Upper lobe of left lung (tissue), 6 donors: Measurements from ENCODE around the gene SARDH. TPM values are rescaled to one million over a fixed set of nuclear protein-coding genes. Genes with fewer than 3 reads are reported as not detected.
"Not testable (repeated sequence)": the region's sequence is repeated elsewhere in the genome, so short reads cannot be mapped to it uniquely, and the experiment has no call there.

Source experiments
- ATAC-seq, 2 donors: fragments of 200-7000 bp; cut with Tn5 transposase; one replicate each; pipeline ENCODE4 v1.9.1; 2022; ENCODE audit warnings: mild to moderate bottlenecking in 2 of 2, moderate library complexity in 2 of 2; ENCODE audit not compliant: low FRiP score in 2 of 2
- DNase-seq, 2 donors: peaks; one replicate each; pipeline ENCODE4 v3.0.0-alpha.2; 2019 to 2020
- H3K27ac ChIP-seq, 4 donors: fragments of 200-600 bp; sonication (generic); one replicate each; pipeline ENCODE4 v1.5.1; 2016 to 2019
- H3K27me3 ChIP-seq, 4 donors: fragments of 200-600 bp; sonication (generic); one replicate each; pipeline ENCODE4 v1.5.1; 2017 to 2019
- H3K36me3 ChIP-seq, 4 donors: fragments of 200-600 bp; sonication (generic); one replicate each; pipeline ENCODE4 v1.5.1; 2016 to 2019
- H3K4me1 ChIP-seq, 4 donors: fragments of 200-600 bp; sonication (generic); one replicate each; pipeline ENCODE4 v1.5.1; 2018 to 2019
- H3K4me3 ChIP-seq, 4 donors: fragments of 200-600 bp; sonication (generic); one replicate each; pipeline ENCODE4 v1.5.1; 2017 to 2019; ENCODE audit warnings: mild to moderate bottlenecking in 2 of 4, moderate library complexity in 1 of 4
- H3K9me3 ChIP-seq, 4 donors: fragments of 200-600 bp; sonication (generic); one replicate each; pipeline ENCODE4 v1.5.1; 2018 to 2019
- EP300 ChIP-seq, 4 donors: sonication (generic); formaldehyde crosslinking; IDR thresholded peaks; one replicate each; pipeline ENCODE4 v1.5.1; 2017; ENCODE audit warnings: antibody characterized with exemption in 4 of 4, control low read depth in 2 of 4
- POLR2A ChIP-seq, 4 donors: fragments of 450-650 bp; IDR thresholded peaks; one replicate each; pipeline ENCODE4 v1.5.1; 2016 to 2017; ENCODE audit warnings: antibody characterized with exemption in 4 of 4, mild to moderate bottlenecking in 2 of 4
- POLR2AphosphoS5 ChIP-seq, 2 donors: sonication (generic); formaldehyde crosslinking; IDR thresholded peaks; one replicate each; pipeline ENCODE4 v1.5.1; 2017; ENCODE audit warnings: antibody characterized with exemption in 2 of 2
- WGBS, 2 donors: methylation state at CpG; one replicate each; pipeline ENCODE4 v1.1.5; 2017 to 2018; 5-methylcytosine and 5-hydroxymethylcytosine counted together
- total RNA-seq, 6 donors: library from RNA; depleted of rRNA in 4 of 6; stranded (reverse); fragments of >200 nt in 4 of 6; gene quantifications; one replicate each; pipeline versions ENCODE4 v1.1.0 to v1.2.1, GENCODE V29; 2016 to 2021
- TF ChIP-seq, protein P1 (sequence below), 6 experiments: fragments of 450-650 bp in 4 of 6; fragments of 200-600 bp in 2 of 6; sonication (generic) in 2 of 6; IDR thresholded peaks; one replicate each; pipeline ENCODE4 v1.5.1; 2016 to 2019; ENCODE audit warnings: antibody characterized with exemption in 6 of 6
- donor health status: DM: no; HTN: no; CAD: no; lungs with moderate emphysema.
- donor health status: DM: no; HTN: yes; CAD: no; lungs with severe emphysema.

SARDH gene
- total RNA-seq, 6 donors from 2014 or later, result 0.79 to 37.7 (median 4.2) TPM

DNA sequence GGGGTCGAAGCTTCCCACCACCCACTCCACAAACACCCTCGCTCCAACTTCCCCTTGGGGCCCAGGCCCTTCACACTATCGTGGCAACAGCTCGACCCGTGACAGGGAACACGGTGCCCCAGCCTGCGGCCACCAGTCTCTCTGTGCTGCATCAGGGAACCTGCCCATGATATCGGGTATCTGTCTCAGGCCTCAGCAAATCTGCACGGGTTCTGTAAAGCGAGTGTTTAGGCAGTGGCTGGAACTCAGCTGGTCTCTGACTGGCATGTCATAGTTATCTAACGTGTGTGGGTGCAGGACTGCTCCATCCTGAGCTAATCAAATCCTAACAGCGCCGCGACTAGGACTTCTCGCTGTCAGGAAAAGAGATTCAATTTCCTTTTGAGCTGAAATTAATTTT lies 59.1 kb downstream of the SARDH start:
- ATAC-seq, result no peak
- TF ChIP-seq POLR2AphosphoS5 (IDR thresholded peaks at IDR 0.05), result no peak
- no peak for TF ChIP-seq POLR2A (IDR thresholded peaks at IDR 0.05)
- TF ChIP-seq EP300 (IDR thresholded peaks at IDR 0.05), result no peak
- TF ChIP-seq, protein P1, sequence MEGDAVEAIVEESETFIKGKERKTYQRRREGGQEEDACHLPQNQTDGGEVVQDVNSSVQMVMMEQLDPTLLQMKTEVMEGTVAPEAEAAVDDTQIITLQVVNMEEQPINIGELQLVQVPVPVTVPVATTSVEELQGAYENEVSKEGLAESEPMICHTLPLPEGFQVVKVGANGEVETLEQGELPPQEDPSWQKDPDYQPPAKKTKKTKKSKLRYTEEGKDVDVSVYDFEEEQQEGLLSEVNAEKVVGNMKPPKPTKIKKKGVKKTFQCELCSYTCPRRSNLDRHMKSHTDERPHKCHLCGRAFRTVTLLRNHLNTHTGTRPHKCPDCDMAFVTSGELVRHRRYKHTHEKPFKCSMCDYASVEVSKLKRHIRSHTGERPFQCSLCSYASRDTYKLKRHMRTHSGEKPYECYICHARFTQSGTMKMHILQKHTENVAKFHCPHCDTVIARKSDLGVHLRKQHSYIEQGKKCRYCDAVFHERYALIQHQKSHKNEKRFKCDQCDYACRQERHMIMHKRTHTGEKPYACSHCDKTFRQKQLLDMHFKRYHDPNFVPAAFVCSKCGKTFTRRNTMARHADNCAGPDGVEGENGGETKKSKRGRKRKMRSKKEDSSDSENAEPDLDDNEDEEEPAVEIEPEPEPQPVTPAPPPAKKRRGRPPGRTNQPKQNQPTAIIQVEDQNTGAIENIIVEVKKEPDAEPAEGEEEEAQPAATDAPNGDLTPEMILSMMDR (IDR thresholded peaks at IDR 0.05), result no peak
- H3K4me3 ChIP-seq, result no peak overlapping the region
- H3K36me3 ChIP-seq, result no peaks in the 10 kb centered on the region
- 67 to 71% methylated on average over 8 to 15 of the region's 15 CpGs for WGBS, 2 donors
- H3K27me3 ChIP-seq, result no peaks in the 10 kb centered on the region
- H3K4me1 ChIP-seq, result peaks cover 28 to 35% (median 30%) of the 10 kb centered on the region in 4 donors
- peak overlapping the region in 2 of 4 donors; percentile 15 to 43 for H3K27ac ChIP-seq
- no peaks in the 10 kb centered on the region for H3K9me3 ChIP-seq
- DNase-seq, result peak in 1 of 2 donors; percentile 60

DNA sequence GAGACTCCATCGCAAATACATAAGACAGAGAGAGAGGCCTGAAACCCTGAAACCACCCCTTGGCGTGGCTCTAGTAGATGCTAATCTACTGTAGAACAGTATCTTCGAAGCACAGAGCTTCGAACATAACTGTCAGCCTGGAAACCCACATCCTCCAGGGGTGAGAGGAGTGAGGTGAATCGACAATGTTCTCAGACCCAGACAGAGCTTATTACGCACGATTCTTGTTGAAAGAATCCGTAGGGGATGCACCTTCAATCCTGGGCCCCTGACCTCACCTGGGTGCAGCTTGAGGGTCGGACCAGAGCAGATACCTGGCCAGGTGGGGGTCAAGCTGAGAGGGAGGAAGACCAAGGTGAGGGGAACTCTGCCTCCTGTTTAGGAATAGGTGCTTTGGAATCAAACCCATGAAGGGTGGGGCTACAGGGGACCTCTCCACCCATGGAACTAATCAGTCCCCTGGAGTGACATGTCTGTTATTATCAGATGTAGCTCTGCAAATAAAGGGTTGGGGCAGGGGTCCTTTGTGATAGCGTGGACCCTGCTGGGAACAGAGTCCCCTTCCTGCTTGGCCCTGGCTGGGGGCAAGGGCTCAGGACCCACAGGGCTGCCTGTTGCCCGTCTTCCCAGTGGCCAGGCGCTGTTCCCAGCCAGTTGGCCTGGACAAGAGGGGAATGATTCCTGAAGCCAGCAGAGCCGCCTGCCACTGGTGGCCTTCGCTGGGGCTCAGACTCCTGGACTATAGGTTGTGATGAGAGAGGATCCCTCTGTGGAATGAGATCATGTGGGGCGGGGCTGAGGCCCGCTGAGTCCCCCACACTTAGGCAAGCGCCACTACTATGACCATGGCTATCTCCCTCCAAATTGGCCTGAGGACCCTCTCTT lies 60.8 kb downstream of the SARDH start:
- Histone ChIP-seq H3K27ac (peak overlapping the region in 2 of 4 donors; percentile 54 to 62), H3K4me3 (no peak overlapping the region), H3K36me3 (no peaks in the 10 kb centered on the region), H3K27me3 (no peaks in the 10 kb centered on the region), H3K4me1 (peaks cover 17 to 21% (median 18%) of the 10 kb centered on the region in 4 donors), H3K9me3 (no peaks in the 10 kb centered on the region)
- no peak for ATAC-seq
- 83 to 85% methylated on average over 10 to 17 of the region's 17 CpGs for WGBS, 2 donors
- TF ChIP-seq EP300 (IDR thresholded peaks at IDR 0.05) (no peak), POLR2AphosphoS5 (IDR thresholded peaks at IDR 0.05) (no peak), POLR2A (IDR thresholded peaks at IDR 0.05) (peak in 1 of 4 donors; percentile 11)
- TF ChIP-seq, protein P1 (IDR thresholded peaks at IDR 0.05), result no peak
- DNase-seq, result peak in 1 of 2 donors; percentile 58

DNA sequence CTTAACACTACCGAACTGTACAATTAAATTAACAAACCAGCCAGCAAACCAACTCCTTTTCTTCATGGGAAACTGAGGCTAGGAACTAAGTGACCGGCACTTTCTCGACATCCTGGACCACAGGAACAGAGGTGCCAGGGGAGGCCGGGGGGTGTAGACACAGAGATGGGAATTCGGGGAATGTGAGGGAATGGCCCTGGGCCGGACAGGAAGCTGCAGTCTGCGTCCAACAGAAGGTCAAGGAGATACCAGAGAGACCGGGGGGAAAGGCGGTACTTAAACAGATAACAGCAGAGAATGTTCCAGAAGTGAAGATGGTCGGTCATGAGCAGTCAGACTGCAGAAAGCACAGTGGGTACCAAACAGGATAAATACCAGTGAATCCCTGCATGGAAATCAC lies 61.7 kb downstream of the SARDH start:
- WGBS, 2 donors, result 53 to 67% methylated on average over 10 of the region's 10 CpGs
- Histone ChIP-seq H3K36me3 (no peaks in the 10 kb centered on the region), H3K4me1 (peaks cover 17 to 21% (median 18%) of the 10 kb centered on the region in 4 donors), H3K4me3 (no peak overlapping the region), H3K9me3 (no peaks in the 10 kb centered on the region), H3K27ac (peak overlapping the region in 2 of 4 donors; percentile 46 to 62), H3K27me3 (no peaks in the 10 kb centered on the region)
- no peak for ATAC-seq
- TF ChIP-seq, protein P1 (IDR thresholded peaks at IDR 0.05), result no peak
- no peak for TF ChIP-seq POLR2A (IDR thresholded peaks at IDR 0.05)
- TF ChIP-seq POLR2AphosphoS5 (IDR thresholded peaks at IDR 0.05), result peak in 1 of 2 donors; percentile 40
- TF ChIP-seq EP300 (IDR thresholded peaks at IDR 0.05), result peak in 2 of 4 donors; percentile 25 to 44
- DNase-seq, result no peak

DNA sequence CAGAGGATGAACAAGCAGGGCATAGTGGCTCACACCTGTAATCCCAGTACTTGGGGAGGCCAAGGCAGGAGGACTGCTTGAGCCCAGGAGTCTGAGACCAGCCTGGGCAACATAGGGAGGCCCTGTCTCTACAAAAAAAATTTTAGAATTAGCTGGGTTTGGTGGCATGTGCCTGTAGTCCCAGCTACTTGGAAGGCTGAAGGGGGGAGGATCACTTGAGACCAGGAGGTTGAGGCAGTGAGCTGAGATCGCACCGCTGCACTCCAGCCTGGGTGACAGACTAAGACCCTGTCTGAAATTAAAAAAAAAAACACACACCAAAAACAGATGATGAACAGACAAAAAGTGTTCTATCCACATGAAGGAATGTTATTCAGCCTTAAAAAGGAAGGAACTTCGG lies 62.4 kb downstream of the SARDH start:
- 93% methylated on average over 3 of the region's 3 CpGs for WGBS, 2 donors
- not testable (repeated sequence) for ATAC-seq, DNase-seq, H3K9me3 ChIP-seq, H3K36me3 ChIP-seq, H3K4me3 ChIP-seq, H3K27me3 ChIP-seq, H3K27ac ChIP-seq
- peaks cover 17 to 21% (median 18%) of the 10 kb centered on the region in 4 donors for H3K4me1 ChIP-seq

DNA sequence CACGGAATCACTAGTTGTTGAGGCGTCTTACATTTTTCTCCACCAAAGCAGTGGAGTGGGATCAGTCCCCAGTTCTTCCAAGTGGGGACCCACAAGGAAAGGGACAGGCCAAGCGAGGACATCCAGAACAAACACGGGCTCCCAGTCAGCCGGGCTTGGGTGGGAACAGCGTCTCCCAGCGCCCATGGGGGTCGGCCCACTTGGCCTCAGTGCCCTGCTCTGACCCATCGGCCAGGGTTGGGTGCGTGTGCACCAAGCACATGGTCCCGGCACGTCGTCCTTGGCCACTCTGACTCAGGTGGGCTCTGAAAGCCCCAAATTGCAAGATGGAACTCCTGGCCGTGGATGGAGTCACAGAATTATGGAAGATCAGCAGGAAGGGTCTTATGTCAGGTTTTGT lies 64.1 kb downstream of the SARDH start:
- Histone ChIP-seq H3K9me3 (no peaks in the 10 kb centered on the region), H3K27me3 (no peaks in the 10 kb centered on the region), H3K4me1 (peaks cover 9 to 13% (median 11%) of the 10 kb centered on the region in 4 donors), H3K36me3 (no peaks in the 10 kb centered on the region), H3K4me3 (no peak overlapping the region), H3K27ac (no peak overlapping the region)
- 94 to 100% methylated on average over 1 to 14 of the region's 14 CpGs for WGBS, 2 donors
- DNase-seq (peak in 1 of 2 donors; percentile 68), ATAC-seq (no peak)
- TF ChIP-seq POLR2A (IDR thresholded peaks at IDR 0.05) (no peak), EP300 (IDR thresholded peaks at IDR 0.05) (no peak), POLR2AphosphoS5 (IDR thresholded peaks at IDR 0.05) (no peak)
- TF ChIP-seq, protein P1 (IDR thresholded peaks at IDR 0.05), result no peak
